CD4-positive, alpha-beta memory T cell (primary cell): ENCODE results near the gene ASCC3. TPM values are rescaled to one million over a fixed set of nuclear protein-coding genes. Genes with fewer than 3 reads are reported as not detected.
A peak's percentile ranks its signal among the peaks of the same experiment; 100 is the strongest.

Experiments used
- CTCF ChIA-PET: fragments of 350-600 bp; sonication (Branson Sonifier 250); formaldehyde crosslinking; loops from one replicate; lab custom pipeline; 2021; ENCODE audit warnings: inconsistent platforms; ENCODE audit not compliant: partially characterized antibody; lab: Charles Lee
- POLR2A ChIA-PET: fragments of 350-600 bp; sonication (Branson Sonifier 250); formaldehyde crosslinking; loops from one replicate; lab custom pipeline; 2021; ENCODE audit not compliant: partially characterized antibody; lab: Charles Lee
- DNase-seq, 5 donors: peaks; one replicate each; pipeline versions ENCODE4 v3.0.0 to v3.0.0-alpha.2; 2020 to 2022; ENCODE audit warnings: mixed read lengths in 1 of 5
- H3K27ac ChIP-seq: one replicate; pipeline ENCODE4 v1.7.0; 2013; ENCODE audit warnings: low read depth, low read length
- H3K27me3 ChIP-seq: 2 replicates; pipeline ENCODE4 v1.7.0; 2013; ENCODE audit warnings: mild to moderate bottlenecking, low read length, moderate library complexity; ENCODE audit not compliant: insufficient read depth
- H3K36me3 ChIP-seq: 2 replicates; pipeline ENCODE4 v1.7.0; 2013; ENCODE audit warnings: mild to moderate bottlenecking, low read length, moderate library complexity; ENCODE audit not compliant: insufficient read depth
- H3K4me1 ChIP-seq: 2 replicates; pipeline ENCODE4 v1.7.0; 2013; ENCODE audit warnings: mild to moderate bottlenecking, low read length, moderate library complexity; ENCODE audit not compliant: insufficient read depth
- H3K4me3 ChIP-seq, 2 donors: one replicate each; pipeline ENCODE4 v1.7.0; 2013; ENCODE audit warnings: low read length in 2 of 2, mild to moderate bottlenecking in 1 of 2
- H3K9me3 ChIP-seq, 2 donors: one replicate each; pipeline ENCODE4 v1.7.0; 2013; ENCODE audit warnings: low read length in 2 of 2, control low read depth in 1 of 2; ENCODE audit not compliant: control insufficient read depth in 1 of 2
- H3K27ac Mint-ChIP-seq, 7 donors: one replicate each; pipeline ENCODE4 v1.8.0; 2020 to 2021; ENCODE audit warnings: mixed read lengths in 7 of 7, mild to moderate bottlenecking in 6 of 7, inconsistent platforms in 3 of 7, moderate library complexity in 3 of 7
- H3K27me3 Mint-ChIP-seq, 2 donors: one replicate each; pipeline ENCODE4 v1.8.0; 2020 to 2021; ENCODE audit warnings: mixed read lengths in 2 of 2
- H3K36me3 Mint-ChIP-seq, 2 donors: one replicate each; pipeline ENCODE4 v1.8.0; 2020 to 2021; ENCODE audit warnings: mixed read lengths in 2 of 2, inconsistent platforms in 1 of 2, mild to moderate bottlenecking in 1 of 2
- H3K4me1 Mint-ChIP-seq, 4 donors: one replicate each; pipeline ENCODE4 v1.8.0; 2020 to 2021; ENCODE audit warnings: mixed read lengths in 4 of 4, mild to moderate bottlenecking in 1 of 4
- H3K4me3 Mint-ChIP-seq, 8 donors: one replicate each; pipeline ENCODE4 v1.8.0; 2020 to 2021; ENCODE audit warnings: mixed read lengths in 8 of 8, mild to moderate bottlenecking in 7 of 8, moderate library complexity in 6 of 8, inconsistent platforms in 3 of 8
- H3K9me3 Mint-ChIP-seq, 8 donors: one replicate each; pipeline ENCODE4 v1.8.0; 2020 to 2021; ENCODE audit warnings: mixed read lengths in 8 of 8, mild to moderate bottlenecking in 5 of 8, inconsistent platforms in 3 of 8, moderate library complexity in 1 of 8
- intact Hi-C: fragments of 100-400 bp; cut with micrococcal nuclease; formaldehyde crosslinking; loops from one replicate; pipeline ENCODE4 v1.15.1; 2023
- polyA plus RNA-seq, 2 donors: library from polyadenylated mRNA; unstranded; fragments of 300-500 nt; fragmentation: Illumina TruSeq; gene quantifications; one replicate each; pipeline ENCODE4 v1.2.3, GENCODE V29; 2021
- total RNA-seq, 2 experiments: library from RNA; stranded (reverse); gene quantifications; one replicate each; pipeline ENCODE4 v1.2.3, GENCODE V29; 2021

The ASCC3 gene
- total and polyA plus RNA-seq, 4 experiments from 2014 or later: 13.0 to 57.9 (median 43.1) TPM

DNA sequence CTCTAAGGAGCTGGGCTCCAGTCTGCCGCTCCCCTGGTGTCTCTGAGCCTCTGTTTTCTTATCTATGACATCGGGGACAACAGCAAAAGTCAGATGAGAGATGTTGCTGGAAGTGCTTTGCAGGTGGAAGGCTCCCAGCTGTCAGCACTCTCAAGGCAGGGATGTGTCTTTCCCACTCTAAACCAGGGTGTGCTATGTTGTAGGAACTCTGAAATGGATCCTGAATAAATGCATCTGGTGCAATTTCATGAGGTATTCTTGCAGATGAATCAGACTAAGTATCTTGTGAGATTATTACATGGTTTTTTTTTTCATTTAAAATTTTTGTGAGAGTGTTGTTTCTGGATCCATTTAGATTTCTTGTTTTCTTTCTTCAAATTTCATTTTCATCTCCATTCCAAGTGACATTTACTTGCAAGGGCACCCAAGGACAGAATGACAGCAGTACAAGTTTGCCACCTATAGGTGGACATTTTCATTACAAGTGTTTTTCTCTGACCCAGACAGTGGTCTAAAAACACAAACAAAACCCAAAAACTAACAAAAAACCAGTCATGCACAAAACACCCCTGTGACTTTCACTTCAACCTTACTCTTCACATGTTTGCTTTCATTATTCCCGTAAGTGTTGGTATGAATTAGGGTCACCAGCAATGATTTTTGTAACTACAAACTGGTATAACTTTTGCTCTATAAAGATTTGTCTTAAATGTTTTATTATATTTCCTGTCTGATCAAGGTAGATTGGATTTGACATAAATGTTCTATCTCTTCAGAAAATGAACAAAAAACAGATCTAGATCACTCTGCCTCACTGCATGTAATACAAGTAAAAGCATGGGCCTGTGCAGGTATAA, 401.7 kb downstream of the ASCC3 start:
- Histone ChIP-seq H3K36me3 (no peaks in the 10 kb centered on the region), H3K4me3 (no peak overlapping the region), H3K9me3 (no peaks in the 10 kb centered on the region), H3K4me1 (no peaks in the 10 kb centered on the region), H3K27ac (no peak overlapping the region), H3K27me3 (no peaks in the 10 kb centered on the region)
- H3K27ac Mint-ChIP-seq: no peak overlapping the region
- H3K9me3 Mint-ChIP-seq: no peaks in the 10 kb centered on the region
- peak in 1 of 5 donors; percentile 19 for DNase-seq
- CTCF ChIA-PET: interaction anchor here (0.8 to 2.7 kb wide), 4 partner anchors 8 to 610 kb away, joined by 3 to 9 read pairs (median 4); no protein-coding TSS in a partner anchor
- POLR2A ChIA-PET: no interaction called here
- intact Hi-C loops: loop anchor here (1.0 kb wide), 1 partner anchor 363 kb away; no protein-coding TSS in a partner anchor
- H3K4me1 Mint-ChIP-seq: no peaks in the 10 kb centered on the region
- no peaks in the 10 kb centered on the region for H3K36me3 Mint-ChIP-seq
- H3K4me3 Mint-ChIP-seq: no peak overlapping the region
- peaks cover 9 to 16% of the 10 kb centered on the region in 2 donors for H3K27me3 Mint-ChIP-seq

DNA sequence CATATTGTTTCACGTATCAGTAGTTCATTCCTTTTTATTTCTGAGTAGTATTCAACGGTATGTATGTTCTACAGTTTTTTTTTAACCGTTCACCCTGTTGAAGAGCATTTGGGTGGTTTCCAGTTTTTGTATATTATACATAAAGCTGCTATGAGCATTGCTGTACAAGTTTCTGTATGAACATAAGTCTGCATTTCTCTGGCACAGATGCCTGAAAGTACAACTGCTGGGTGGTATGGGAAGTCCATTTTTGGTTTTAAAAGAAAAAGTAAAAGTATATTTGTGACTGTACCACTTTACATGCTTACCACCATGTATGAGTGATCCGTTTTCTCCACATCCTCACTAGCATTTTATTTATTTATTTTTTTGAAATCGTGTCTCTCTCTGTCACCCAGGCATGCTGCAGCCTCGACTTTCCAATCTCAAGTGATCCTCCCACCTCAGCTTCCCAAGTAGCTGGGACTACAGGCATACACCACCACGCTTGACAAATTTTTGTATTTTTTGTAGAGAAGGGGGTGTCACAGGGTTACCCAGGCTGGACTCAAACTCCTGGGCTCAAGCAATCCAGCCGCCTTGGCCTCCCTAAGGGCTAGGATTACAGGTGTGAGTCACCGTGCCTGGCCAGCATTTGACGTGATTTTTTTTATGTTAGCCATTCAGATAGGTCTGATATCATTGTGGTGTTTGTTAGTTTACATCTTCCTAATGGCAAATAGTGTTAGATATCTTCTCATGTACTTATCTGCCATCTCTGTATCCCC, 405.4 kb downstream of the ASCC3 start:
- Mint-ChIP-seq H3K27me3 (peaks cover 23 to 29% of the 10 kb centered on the region in 2 donors), H3K27ac (no peak overlapping the region), H3K9me3 (no peaks in the 10 kb centered on the region), H3K4me3 (no peak overlapping the region), H3K36me3 (no peaks in the 10 kb centered on the region), H3K4me1 (no peaks in the 10 kb centered on the region)
- ChIA-PET POLR2A (no interaction called here), CTCF (no interaction called here)
- DNase-seq: no peak
- H3K36me3 ChIP-seq: no peaks in the 10 kb centered on the region
- H3K4me3 ChIP-seq: no peak overlapping the region
- intact Hi-C loops: no loop called here
- H3K9me3 ChIP-seq: no peaks in the 10 kb centered on the region
- no peaks in the 10 kb centered on the region for H3K27me3 ChIP-seq
- H3K27ac ChIP-seq: no peak overlapping the region
- no peaks in the 10 kb centered on the region for H3K4me1 ChIP-seq

DNA sequence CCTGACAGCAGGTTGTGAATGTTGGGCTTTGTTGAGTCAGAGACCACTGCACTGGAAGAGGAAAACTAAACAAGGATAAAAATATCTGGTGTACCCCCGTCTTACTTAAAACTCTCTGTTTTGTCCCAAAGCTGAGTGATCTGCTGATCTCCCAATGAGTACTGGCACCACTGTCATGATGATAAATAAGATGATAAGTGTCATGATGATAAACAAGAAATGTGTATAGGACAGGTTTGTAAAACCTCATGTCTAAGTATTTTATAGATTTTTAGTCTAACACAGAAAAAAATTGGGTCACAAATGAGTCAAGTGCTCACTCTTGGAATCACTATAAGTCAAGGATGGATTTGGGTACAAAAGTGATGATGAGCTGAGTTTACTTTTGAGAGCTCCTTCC, 407.9 kb downstream of the ASCC3 start:
- Histone ChIP-seq H3K27ac (no peak overlapping the region), H3K9me3 (no peaks in the 10 kb centered on the region), H3K27me3 (peaks cover 2% of the 10 kb centered on the region), H3K36me3 (no peaks in the 10 kb centered on the region), H3K4me1 (no peaks in the 10 kb centered on the region), H3K4me3 (no peak overlapping the region)
- ChIA-PET CTCF (no interaction called here), POLR2A (no interaction called here)
- Mint-ChIP-seq H3K27ac (no peak overlapping the region), H3K4me1 (peaks cover 0 to under 1% (median 0%) of the 10 kb centered on the region in 4 donors), H3K36me3 (no peaks in the 10 kb centered on the region), H3K4me3 (no peak overlapping the region), H3K9me3 (peaks cover 0 to 7% (median 2%) of the 10 kb centered on the region in 8 donors), H3K27me3 (peaks cover 36 to 40% of the 10 kb centered on the region in 2 donors)
- DNase-seq: no peak
- intact Hi-C loops: no loop called here

DNA sequence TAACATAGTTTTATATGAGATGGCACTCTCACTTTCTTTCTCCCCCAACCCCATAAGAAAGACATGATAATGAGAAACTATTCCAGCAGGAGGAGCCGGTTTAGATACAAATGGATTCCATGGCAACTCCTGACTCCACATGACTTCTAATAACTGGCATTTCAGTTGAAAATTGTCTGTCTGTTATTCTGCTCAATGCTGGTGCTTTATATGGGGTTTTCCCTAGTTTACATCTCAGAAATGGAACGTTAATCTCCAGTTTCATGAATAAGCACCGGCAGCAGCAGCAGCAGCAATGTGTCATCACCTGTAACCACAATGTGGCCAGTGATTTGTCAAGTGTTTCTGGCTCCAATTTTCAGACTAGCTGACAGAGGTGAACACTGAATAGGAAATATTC, 408.5 kb downstream of the ASCC3 start:
- H3K4me3 Mint-ChIP-seq: no peak overlapping the region
- Histone ChIP-seq H3K4me1 (no peaks in the 10 kb centered on the region), H3K27me3 (peaks cover 7% of the 10 kb centered on the region), H3K4me3 (no peak overlapping the region), H3K36me3 (no peaks in the 10 kb centered on the region), H3K27ac (no peak overlapping the region), H3K9me3 (no peaks in the 10 kb centered on the region)
- H3K9me3 Mint-ChIP-seq: peaks cover 0 to 12% (median 6%) of the 10 kb centered on the region in 8 donors
- no peak for DNase-seq
- intact Hi-C loops: no loop called here
- H3K27ac Mint-ChIP-seq: no peak overlapping the region
- peaks cover 2 to 5% (median 4%) of the 10 kb centered on the region in 4 donors for H3K4me1 Mint-ChIP-seq
- H3K27me3 Mint-ChIP-seq: peaks cover 41 to 45% of the 10 kb centered on the region in 2 donors
- ChIA-PET POLR2A (no interaction called here), CTCF (interaction anchor here (0.9 kb wide), 1 partner anchor 10 kb away, joined by 3 read pairs; no protein-coding TSS in a partner anchor)
- H3K36me3 Mint-ChIP-seq: no peaks in the 10 kb centered on the region

DNA sequence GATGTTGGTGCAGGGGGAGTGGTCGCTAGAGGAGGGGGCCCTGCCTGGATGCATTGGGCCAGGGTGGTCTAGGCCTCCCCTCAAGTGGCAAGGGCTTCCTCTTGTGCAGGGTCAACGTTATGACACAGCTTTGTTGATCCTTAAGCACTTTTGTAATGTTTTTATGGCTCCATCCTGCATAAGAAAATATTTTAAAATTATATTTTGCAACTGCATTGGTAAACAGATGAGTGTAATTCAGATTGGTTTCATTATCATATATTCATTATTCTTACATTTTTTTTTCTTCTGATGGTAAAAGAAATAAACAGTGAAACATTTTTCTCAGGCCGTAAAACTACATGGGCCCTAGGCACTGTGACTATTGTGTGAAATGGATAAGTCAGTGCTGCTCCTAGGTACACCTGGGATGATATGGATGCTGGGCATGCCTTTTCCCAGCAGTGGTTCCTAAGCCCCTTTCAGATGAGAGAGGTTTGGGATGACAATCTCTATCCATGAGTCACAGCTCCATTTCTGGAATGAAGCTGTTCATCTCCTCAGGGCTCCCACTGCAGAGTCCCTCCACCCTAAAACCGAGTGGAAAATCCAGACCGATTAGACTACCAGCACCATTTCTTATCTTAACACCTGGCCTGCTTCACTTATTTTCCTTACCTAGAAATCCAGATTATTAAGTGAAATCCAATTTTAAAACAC, 410.6 kb downstream of the ASCC3 start:
- Mint-ChIP-seq H3K4me1 (peaks cover 7 to 20% (median 15%) of the 10 kb centered on the region in 4 donors), H3K27me3 (peaks cover 54 to 55% of the 10 kb centered on the region in 2 donors), H3K27ac (no peak overlapping the region), H3K4me3 (no peak overlapping the region), H3K36me3 (no peaks in the 10 kb centered on the region), H3K9me3 (peaks cover 0 to 28% (median 21%) of the 10 kb centered on the region in 8 donors)
- CTCF ChIA-PET: interaction anchor here (0.6 to 1.0 kb wide), 2 partner anchors 8 to 10 kb away, joined by 3 to 5 read pairs; no protein-coding TSS in a partner anchor
- no peak overlapping the region for H3K4me3 ChIP-seq
- intact Hi-C loops: no loop called here
- H3K9me3 ChIP-seq: no peaks in the 10 kb centered on the region
- no peak overlapping the region for H3K27ac ChIP-seq
- no peak for DNase-seq
- POLR2A ChIA-PET: no interaction called here
- no peaks in the 10 kb centered on the region for H3K36me3 ChIP-seq
- peaks cover 27% of the 10 kb centered on the region for H3K27me3 ChIP-seq
- peaks cover 9% of the 10 kb centered on the region for H3K4me1 ChIP-seq

DNA sequence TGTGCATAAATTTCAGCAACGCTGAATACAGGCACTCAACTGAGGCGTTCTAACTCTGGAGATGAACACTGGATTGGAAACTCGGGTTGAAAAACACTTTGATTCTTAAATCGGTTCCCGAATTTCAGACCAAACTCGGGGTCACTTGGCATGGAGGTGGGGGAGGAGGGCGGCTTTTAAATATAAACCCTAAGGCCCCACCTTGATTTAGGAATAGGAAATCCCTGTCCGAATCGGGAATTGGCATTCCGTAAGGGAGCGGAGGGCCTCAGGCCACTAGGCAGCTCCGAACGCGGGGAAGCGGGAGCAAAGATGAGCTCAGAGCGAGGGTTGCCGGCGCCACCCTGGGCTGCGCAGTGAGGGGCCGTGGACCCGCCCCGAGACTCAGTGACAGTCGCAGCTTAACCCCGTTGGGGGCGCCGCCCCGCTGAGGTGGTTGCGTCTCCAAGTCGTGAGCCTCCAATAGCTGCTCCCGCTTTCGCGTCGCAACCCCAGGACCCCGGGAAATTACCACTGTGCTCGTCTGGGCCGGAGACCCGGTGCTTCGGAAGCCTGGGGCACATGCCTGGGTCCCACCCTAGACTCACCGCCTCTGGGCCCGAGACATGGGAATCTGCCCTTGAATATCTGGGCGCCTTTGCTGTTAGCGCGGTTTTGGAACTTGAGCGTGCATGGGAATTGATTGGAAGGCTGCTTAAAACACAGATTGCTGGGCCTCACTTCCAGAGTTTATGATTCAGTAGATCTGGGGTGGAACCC, 411.8 kb downstream of the ASCC3 start:
- POLR2A ChIA-PET: no interaction called here
- CTCF ChIA-PET: no interaction called here
- H3K27me3 Mint-ChIP-seq: peaks cover 59 to 61% of the 10 kb centered on the region in 2 donors

More for the DNA sequence above, 411.8 kb downstream of the ASCC3 start:
- no peak overlapping the region for H3K27ac Mint-ChIP-seq
- H3K4me1 Mint-ChIP-seq: peaks cover 8 to 25% (median 19%) of the 10 kb centered on the region in 4 donors
- H3K36me3 ChIP-seq: no peaks in the 10 kb centered on the region
- H3K9me3 Mint-ChIP-seq: peaks cover 0 to 33% (median 24%) of the 10 kb centered on the region in 8 donors
- intact Hi-C loops: no loop called here
- no peak overlapping the region for H3K4me3 ChIP-seq
- H3K9me3 ChIP-seq: no peaks in the 10 kb centered on the region
- no peaks in the 10 kb centered on the region for H3K36me3 Mint-ChIP-seq
- no peak overlapping the region for H3K27ac ChIP-seq
- peaks cover 13% of the 10 kb centered on the region for H3K4me1 ChIP-seq
- DNase-seq: no peak
- no peak overlapping the region for H3K4me3 Mint-ChIP-seq
- H3K27me3 ChIP-seq: peaks cover 39% of the 10 kb centered on the region
